Heart right ventricle (tissue), 16 donors: ENCODE results near the gene VGLL4. TPM values are rescaled to one million over a fixed set of nuclear protein-coding genes. Genes with fewer than 3 reads are reported as not detected.

ENCODE experiments used
- ATAC-seq, 8 donors: fragments of 200-7000 bp; cut with Tn5 transposase; one replicate each; pipeline ENCODE4 v1.9.1; 2020; ENCODE audit warnings: mild to moderate bottlenecking in 8 of 8, moderate library complexity in 8 of 8, moderate number of reproducible peaks in 1 of 8
- DNase-seq, 2 donors: peaks; one replicate each; pipeline ENCODE4 v3.0.0-alpha.2; 2020
- H3K27ac ChIP-seq, 10 donors: fragments of 200-600 bp; sonication (generic) in 2 of 10; one replicate each; pipeline versions ENCODE4 v1.5.0 to v1.8.0; 2020 to 2022; ENCODE audit warnings: mild to moderate bottlenecking in 3 of 10
- H3K27me3 ChIP-seq, 7 donors: fragments of 200-600 bp; one replicate each; pipeline ENCODE4 v1.8.0; 2021 to 2022; ENCODE audit warnings: mild to moderate bottlenecking in 2 of 7
- H3K36me3 ChIP-seq, 9 donors: fragments of 200-600 bp; sonication (generic) in 1 of 9; one replicate each; pipeline versions ENCODE4 v1.5.0 to v1.8.0; 2020 to 2022; ENCODE audit warnings: mild to moderate bottlenecking in 2 of 9
- H3K4me1 ChIP-seq, 9 donors: fragments of 200-600 bp; sonication (generic) in 1 of 9; one replicate each; pipeline versions ENCODE4 v1.5.0 to v1.8.0; 2020 to 2022; ENCODE audit warnings: mild to moderate bottlenecking in 4 of 9
- H3K4me3 ChIP-seq, 10 donors: fragments of 200-600 bp; sonication (generic) in 2 of 10; one replicate each; pipeline versions ENCODE4 v1.5.0 to v1.8.0; 2020 to 2022; ENCODE audit warnings: mild to moderate bottlenecking in 7 of 10, moderate library complexity in 2 of 10
- H3K9me3 ChIP-seq, 11 donors: fragments of 200-600 bp in 10 of 11; sonication (generic) in 2 of 11; one replicate each; pipeline versions ENCODE4 v1.5.0 to v1.8.0; 2013 to 2022; ENCODE audit warnings: mild to moderate bottlenecking in 2 of 11, control low read depth in 1 of 11, moderate library complexity in 1 of 11
- WGBS, 2 donors: extraction: QIAGEN DNeasy Blood & Tissue Kit; methylation state at CpG; one replicate each; pipeline ENCODE4 v1.1.7; 2013; ENCODE audit warnings: inconsistent platforms in 1 of 2; 5-methylcytosine and 5-hydroxymethylcytosine counted together
- intact Hi-C, 10 donors: fragments of 100-400 bp; cut with DNase I; formaldehyde crosslinking; loops; one replicate each; pipeline versions ENCODE4 v1.11.1 to v1.14.2; 2022
- polyA plus RNA-seq, 2 donors: library from polyadenylated mRNA; stranded (reverse); fragments of 200-250 nt; gene quantifications; one replicate each; pipeline ENCODE4 v1.2.3, GENCODE V29; 2013
- total RNA-seq, 10 donors: library from RNA; stranded (reverse); fragmentation: NEBNext Ultra II Directional in 3 of 10; extraction: Animal tissue kit (Norgen Biotek cat#: 25700) in 3 of 10; gene quantifications; one replicate each; pipeline versions ENCODE4 v1.2.1 to v1.2.4, GENCODE V29; 2021 to 2023
- TF ChIP-seq, protein P1 (sequence below), 9 donors: fragments of 200-600 bp; sonication (generic) in 2 of 9; IDR thresholded peaks; one replicate each; pipeline versions ENCODE4 v1.5.0 to v1.8.0; 2021 to 2022; ENCODE audit warnings: antibody characterized with exemption in 9 of 9, mild to moderate bottlenecking in 5 of 9, moderate library complexity in 1 of 9
- donor health status: Arrhythmogenic right ventricular cardiomyopathy.
- donor health status: ischemic (EF 13 %, LVEDD 7.1; RV severe dilation, severe dysfunction).
- donor health status: healthy with polysubstance abuse.
- donor health status: DM: no; HTN: yes; CAD: no.
- donor health status: DM: no; HTN: no; CAD: no.
- donor health status: ischemic (EF 25% LVEDD 6.9; RV normal size, moderate dysfunction).
- donor health status: ischemic (EF 25% LVEDD 5.7; RV mildly dilated, moderate dysfunction).
- donor health status: healthy.
- donor health status: DM: yes; HTN: yes; CAD: no.
- donor health status: Ischemic cardiomyopathy.
- donor health status: ischemic (EF 35%, LVEDD 5.7; RV mildly dilated, moderate dysfunction).
- donor health status: nonischemic (EF 11% LVEDD 7.7; RV severe dilation, severe dysfunction).
- donor health status: DM: yes; HTN: yes; CAD: no.
- donor health status: PGD.
- donor health status: ischemic (EF 29% LVEDD 5.4; RV normal size, mild dysfunction).
- donor health status: nonischemic (EF 23%, LVEDD 6.1; RV moderate dilation, normal function).

VGLL4 gene
- total and polyA plus RNA-seq, 12 donors: 14.5 to 46.1 (median 29.6) TPM

DNA sequence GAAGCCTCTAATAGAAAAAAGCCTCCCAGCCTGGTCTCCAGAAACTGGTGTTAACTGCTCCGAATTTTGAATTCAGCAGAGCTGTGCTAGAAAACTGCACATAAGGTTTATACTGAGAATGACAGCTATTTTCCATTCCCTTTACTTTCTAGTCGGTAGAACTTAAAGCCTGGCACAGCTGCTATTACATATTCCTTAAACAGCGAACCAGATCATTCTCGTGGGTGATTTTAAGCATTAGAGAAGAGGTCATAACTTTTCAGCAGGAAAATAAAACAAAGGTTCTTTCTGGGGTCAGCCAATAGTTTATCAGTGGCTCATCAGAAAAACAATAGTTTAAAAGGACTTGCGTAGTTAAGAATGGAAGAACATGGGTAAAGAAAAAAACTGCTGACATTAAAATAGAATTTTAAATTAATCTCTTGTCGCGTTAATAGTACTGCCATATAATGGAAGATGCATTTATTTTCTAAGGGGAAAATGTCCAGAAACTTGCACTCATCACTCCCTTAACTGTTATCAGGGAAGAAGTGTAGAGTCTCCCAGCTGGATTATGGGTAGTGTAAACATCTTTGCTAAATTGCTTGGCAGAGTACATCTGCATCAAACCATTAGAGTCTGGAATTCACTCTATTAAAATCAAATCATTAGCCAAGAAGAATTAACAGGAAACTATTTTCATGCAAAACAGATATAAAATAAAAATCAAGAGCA lies 7.9 kb downstream of the VGLL4 start:
- 22 to 23% methylated on average over 7 of the region's 7 CpGs for WGBS, 2 donors
- Histone ChIP-seq H3K9me3 (no peaks in the 10 kb centered on the region), H3K36me3 (no peaks in the 10 kb centered on the region), H3K4me1 (peaks cover 37 to 100% (median 98%) of the 10 kb centered on the region in 9 donors), H3K27ac (peak overlapping the region; percentile 1 to 96 (median 66)), H3K27me3 (no peaks in the 10 kb centered on the region), H3K4me3 (peak overlapping the region in 1 of 10 donors; percentile 3)
- intact Hi-C loops: loop anchor here in 4 of 10 donors (5.0 to 10.0 kb wide), 3 partner anchors 34 to 71 kb away; no protein-coding TSS in a partner anchor
- DNase-seq (no peak), ATAC-seq (peak in 1 of 8 donors; percentile 13)
- TF ChIP-seq, protein P1, sequence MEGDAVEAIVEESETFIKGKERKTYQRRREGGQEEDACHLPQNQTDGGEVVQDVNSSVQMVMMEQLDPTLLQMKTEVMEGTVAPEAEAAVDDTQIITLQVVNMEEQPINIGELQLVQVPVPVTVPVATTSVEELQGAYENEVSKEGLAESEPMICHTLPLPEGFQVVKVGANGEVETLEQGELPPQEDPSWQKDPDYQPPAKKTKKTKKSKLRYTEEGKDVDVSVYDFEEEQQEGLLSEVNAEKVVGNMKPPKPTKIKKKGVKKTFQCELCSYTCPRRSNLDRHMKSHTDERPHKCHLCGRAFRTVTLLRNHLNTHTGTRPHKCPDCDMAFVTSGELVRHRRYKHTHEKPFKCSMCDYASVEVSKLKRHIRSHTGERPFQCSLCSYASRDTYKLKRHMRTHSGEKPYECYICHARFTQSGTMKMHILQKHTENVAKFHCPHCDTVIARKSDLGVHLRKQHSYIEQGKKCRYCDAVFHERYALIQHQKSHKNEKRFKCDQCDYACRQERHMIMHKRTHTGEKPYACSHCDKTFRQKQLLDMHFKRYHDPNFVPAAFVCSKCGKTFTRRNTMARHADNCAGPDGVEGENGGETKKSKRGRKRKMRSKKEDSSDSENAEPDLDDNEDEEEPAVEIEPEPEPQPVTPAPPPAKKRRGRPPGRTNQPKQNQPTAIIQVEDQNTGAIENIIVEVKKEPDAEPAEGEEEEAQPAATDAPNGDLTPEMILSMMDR (IDR thresholded peaks at IDR 0.05): no peak

DNA sequence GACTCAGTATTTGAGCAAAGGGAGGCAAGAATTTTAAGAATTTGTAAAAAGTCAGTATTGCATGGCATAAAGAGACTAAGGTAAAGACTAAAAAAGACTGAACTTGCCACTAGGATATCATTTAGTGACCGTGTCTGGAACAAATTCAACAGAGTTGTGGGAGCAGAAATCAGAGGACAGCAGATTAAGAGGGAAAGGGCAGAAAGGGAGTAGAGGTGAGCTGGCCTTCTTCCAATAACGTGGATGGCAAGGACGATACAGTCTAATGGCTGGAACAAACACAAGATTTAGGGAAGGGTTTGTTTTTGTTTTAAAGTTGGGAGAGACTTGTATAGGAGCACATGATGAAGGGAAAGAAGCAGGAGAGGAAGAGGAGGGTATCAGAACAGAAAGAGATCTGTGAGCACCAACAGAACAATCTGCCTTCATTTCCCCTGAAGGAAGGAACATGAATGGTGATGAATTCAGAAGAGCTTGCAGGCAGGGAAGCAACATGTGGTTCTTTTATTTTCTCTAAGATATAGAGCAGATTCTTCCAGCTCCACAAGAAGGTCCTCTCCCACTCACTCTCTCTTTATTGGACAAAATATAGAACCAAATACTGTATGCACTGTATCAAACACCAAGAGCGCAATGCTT lies 8.6 kb downstream of the VGLL4 start:
- TF ChIP-seq, protein P1 (IDR thresholded peaks at IDR 0.05): no peak
- Histone ChIP-seq H3K27ac (peak overlapping the region; percentile 1 to 96 (median 66)), H3K27me3 (no peaks in the 10 kb centered on the region), H3K4me1 (peaks cover 32 to 100% (median 93%) of the 10 kb centered on the region in 9 donors), H3K4me3 (peak overlapping the region in 1 of 10 donors; percentile 3), H3K36me3 (no peaks in the 10 kb centered on the region), H3K9me3 (no peaks in the 10 kb centered on the region)
- intact Hi-C loops: loop anchor here in 4 of 10 donors (5.0 to 10.0 kb wide), 3 partner anchors 33 to 70 kb away; no protein-coding TSS in a partner anchor
- no peak for DNase-seq
- WGBS, 2 donors: 19 to 47% methylated on average over 4 of the region's 4 CpGs
- no peak for ATAC-seq

DNA sequence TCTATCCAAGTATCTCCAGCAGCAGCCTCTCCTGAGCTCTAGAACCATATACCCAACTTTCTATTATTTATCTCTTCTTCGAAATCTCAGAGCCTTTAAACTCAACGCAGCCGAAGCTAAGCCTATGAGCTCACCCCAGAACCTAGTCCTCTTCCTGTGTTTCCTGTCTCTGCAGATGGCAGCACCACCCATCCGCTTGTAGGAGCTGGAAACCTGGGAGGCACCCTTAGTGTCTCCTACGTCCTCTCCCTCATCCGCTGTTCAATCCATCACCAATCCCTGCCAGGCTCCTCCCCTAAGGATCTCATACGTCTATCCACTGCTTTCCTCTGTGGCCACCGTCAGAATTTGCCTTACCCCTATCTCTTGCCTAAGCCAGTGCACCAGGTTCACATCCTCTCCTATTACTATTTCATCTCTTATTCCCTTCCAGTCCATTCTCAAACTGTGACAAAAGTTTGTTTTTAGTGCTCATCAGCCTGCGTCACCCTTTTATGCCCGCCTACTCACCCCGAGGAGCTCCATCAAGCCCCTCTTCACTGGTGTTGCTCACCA lies 9.6 kb downstream of the VGLL4 start:
- peak in 1 of 2 donors; percentile 64 for DNase-seq
- Histone ChIP-seq H3K9me3 (no peaks in the 10 kb centered on the region), H3K36me3 (no peaks in the 10 kb centered on the region), H3K27me3 (no peaks in the 10 kb centered on the region), H3K4me3 (peak overlapping the region in 4 of 10 donors; percentile 4 to 36 (median 16)), H3K27ac (peak overlapping the region in 9 of 10 donors; percentile 51 to 96 (median 71)), H3K4me1 (peaks cover 24 to 100% (median 90%) of the 10 kb centered on the region in 9 donors)
- intact Hi-C loops: loop anchor here in 2 of 10 donors (10.0 kb wide), 2 partner anchors 49 to 69 kb away; no protein-coding TSS in a partner anchor
- 50 to 67% methylated on average over 11 of the region's 11 CpGs for WGBS, 2 donors
- TF ChIP-seq, protein P1 (IDR thresholded peaks at IDR 0.05): no peak
- ATAC-seq: peak; percentile 45 to 88 (median 71)

DNA sequence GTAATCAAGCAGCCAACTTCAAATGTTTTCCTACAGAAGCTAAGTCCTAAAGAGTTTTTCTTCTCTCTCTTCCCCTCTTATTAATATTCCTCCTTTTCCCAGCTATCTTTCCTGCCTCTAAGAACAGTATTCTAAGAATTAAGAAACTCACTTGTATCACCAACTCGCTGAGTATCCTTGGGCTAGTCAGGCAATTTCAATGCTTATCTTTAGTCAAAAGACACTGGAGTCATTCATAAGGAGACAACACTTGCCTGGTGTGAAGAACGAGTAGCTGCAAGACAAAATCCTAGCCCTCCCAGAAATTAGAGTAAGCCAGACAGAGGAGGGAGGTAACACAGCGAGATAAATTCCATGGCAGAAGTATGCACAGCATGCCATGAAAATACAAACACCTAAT lies 10.7 kb downstream of the VGLL4 start:
- no peaks in the 10 kb centered on the region for H3K36me3 ChIP-seq
- WGBS, 2 donors: 48 to 61% methylated on average over 3 of the region's 3 CpGs
- H3K27ac ChIP-seq: peak overlapping the region in 9 of 10 donors; percentile 46 to 96 (median 71)
- H3K9me3 ChIP-seq: no peaks in the 10 kb centered on the region
- ATAC-seq: no peak
- no peaks in the 10 kb centered on the region for H3K27me3 ChIP-seq
- peak overlapping the region in 2 of 10 donors; percentile 19 to 36 for H3K4me3 ChIP-seq
- TF ChIP-seq, protein P1 (IDR thresholded peaks at IDR 0.05): no peak
- intact Hi-C loops: loop anchor here in 2 of 10 donors (10.0 kb wide), 2 partner anchors 48 to 68 kb away; no protein-coding TSS in a partner anchor
- no peak for DNase-seq
- peaks cover 19 to 100% (median 84%) of the 10 kb centered on the region in 9 donors for H3K4me1 ChIP-seq
